Urinary bladder (tissue), 4 donors: ENCODE data around the gene ING5. TPM values are rescaled to one million over a fixed set of nuclear protein-coding genes. Genes with fewer than 3 reads are reported as not detected.

Source experiments
- DNase-seq: peaks from one replicate; pipeline ENCODE4 v3.0.0-alpha.2; 2015; ENCODE audit errors: extremely low spot score
- H3K27ac ChIP-seq: one replicate; pipeline ENCODE4 v1.5.1; 2013; ENCODE audit warnings: low read depth, mild to moderate bottlenecking, moderate library complexity
- H3K36me3 ChIP-seq: one replicate; pipeline ENCODE4 v1.6.1; 2013; ENCODE audit warnings: mild to moderate bottlenecking, moderate library complexity; ENCODE audit not compliant: insufficient read depth
- H3K4me1 ChIP-seq: one replicate; pipeline ENCODE4 v1.6.1; 2013; ENCODE audit warnings: mild to moderate bottlenecking, moderate library complexity; ENCODE audit not compliant: insufficient read depth
- H3K4me3 ChIP-seq: one replicate; pipeline ENCODE4 v1.5.1; 2013; ENCODE audit warnings: low read depth, low read length
- WGBS: extraction: QIAGEN DNeasy Blood & Tissue Kit; methylation state at CpG from one replicate; pipeline ENCODE4 v1.1.7; 2013; 5-methylcytosine and 5-hydroxymethylcytosine counted together
- polyA plus RNA-seq: library from polyadenylated mRNA; stranded (reverse); fragments of 200-250 nt; gene quantifications from one replicate; pipeline ENCODE4 v1.2.3, GENCODE V29; 2013
- total RNA-seq: library from RNA; depleted of rRNA; stranded (reverse); fragments of >200 nt; gene quantifications from one replicate; pipeline ENCODE4 v1.2.3, GENCODE V29; 2014
- donor health status: healthy with polysubstance abuse.
- donor health status: healthy.

Gene ING5
- total and polyA plus RNA-seq, 2 donors: 32.9 to 39.3 TPM

GRCh38 chr2:241666627-241667400 lies 35.0 kb upstream of the ING5 start:
- WGBS: 67% methylated on average over 42 of the region's 42 CpGs

GRCh38 chr2:241668354-241668753 lies 33.5 kb upstream of the ING5 start:
- no peak for DNase-seq
- Histone ChIP-seq H3K4me3 (no peak overlapping the region), H3K36me3 (peaks cover 8% of the 10 kb centered on the region), H3K4me1 (no peaks in the 10 kb centered on the region), H3K27ac (no peak overlapping the region)
- 96% methylated on average over 21 of the region's 21 CpGs for WGBS

More at GRCh38 chr2:241666627-241667400, 35.0 kb upstream of the ING5 start:
- H3K4me3 ChIP-seq: no peak overlapping the region
- H3K27ac ChIP-seq: no peak overlapping the region
- no peak for DNase-seq
- peaks cover 8% of the 10 kb centered on the region for H3K36me3 ChIP-seq
- no peaks in the 10 kb centered on the region for H3K4me1 ChIP-seq

GRCh38 chr2:241668839-241669238 lies 33.0 kb upstream of the ING5 start:
- Histone ChIP-seq H3K4me3 (no peak overlapping the region), H3K36me3 (peaks cover 8% of the 10 kb centered on the region), H3K4me1 (no peaks in the 10 kb centered on the region), H3K27ac (no peak overlapping the region)
- no peak for DNase-seq
- WGBS: 87% methylated on average over 12 of the region's 12 CpGs

- Histone ChIP-seq H3K4me1 (no peaks in the 10 kb centered on the region), H3K27ac (no peak overlapping the region), H3K36me3 (peaks cover 8% of the 10 kb centered on the region), H3K4me3 (no peak overlapping the region)
- WGBS: 89% methylated on average over 31 of the region's 31 CpGs
- DNase-seq: no peak
Measured at GRCh38 chr2:241670333-241671110, 31.3 kb upstream of the ING5 start.

GRCh38 chr2:241671457-241672240 lies 30.2 kb upstream of the ING5 start:
- H3K36me3 ChIP-seq: peaks cover 8% of the 10 kb centered on the region
- no peak for DNase-seq
- H3K4me1 ChIP-seq: no peaks in the 10 kb centered on the region
- H3K4me3 ChIP-seq: no peak overlapping the region
- WGBS: 90% methylated on average over 31 of the region's 31 CpGs
- H3K27ac ChIP-seq: no peak overlapping the region

- WGBS: 91% methylated on average over 42 of the region's 42 CpGs
- no peaks in the 10 kb centered on the region for H3K4me1 ChIP-seq
- no peak overlapping the region for H3K4me3 ChIP-seq
- no peak overlapping the region for H3K27ac ChIP-seq
- H3K36me3 ChIP-seq: peaks cover 8% of the 10 kb centered on the region
- no peak for DNase-seq
Measured at GRCh38 chr2:241672243-241673188, 29.3 kb upstream of the ING5 start.

GRCh38 chr2:241673189-241673663 lies 28.6 kb upstream of the ING5 start:
- no peak for DNase-seq
- no peak overlapping the region for H3K27ac ChIP-seq
- WGBS: 88% methylated on average over 18 of the region's 18 CpGs
- peaks cover 8% of the 10 kb centered on the region for H3K36me3 ChIP-seq
- H3K4me1 ChIP-seq: no peaks in the 10 kb centered on the region
- H3K4me3 ChIP-seq: no peak overlapping the region

GRCh38 chr2:241673797-241674725 lies 27.8 kb upstream of the ING5 start:
- peaks cover 8% of the 10 kb centered on the region for H3K36me3 ChIP-seq

GRCh38 chr2:241675885-241676284 lies 26.0 kb upstream of the ING5 start:
- Histone ChIP-seq H3K27ac (no peak overlapping the region), H3K4me1 (no peaks in the 10 kb centered on the region), H3K36me3 (peaks cover under 1% of the 10 kb centered on the region), H3K4me3 (no peak overlapping the region)
- DNase-seq: no peak
- WGBS: 87% methylated on average over 17 of the region's 17 CpGs

More at GRCh38 chr2:241673797-241674725, 27.8 kb upstream of the ING5 start:
- Histone ChIP-seq H3K4me3 (no peak overlapping the region), H3K4me1 (no peaks in the 10 kb centered on the region), H3K27ac (no peak overlapping the region)
- 82% methylated on average over 21 of the region's 21 CpGs for WGBS
- DNase-seq: no peak

- H3K4me3 ChIP-seq: no peak overlapping the region
- H3K36me3 ChIP-seq: no peaks in the 10 kb centered on the region
- no peaks in the 10 kb centered on the region for H3K4me1 ChIP-seq
- no peak overlapping the region for H3K27ac ChIP-seq
- 93% methylated on average over 17 of the region's 17 CpGs for WGBS
- no peak for DNase-seq
Measured at GRCh38 chr2:241676665-241677064, 25.2 kb upstream of the ING5 start.

GRCh38 chr2:241677392-241677791 lies 24.4 kb upstream of the ING5 start:
- no peaks in the 10 kb centered on the region for H3K4me1 ChIP-seq
- H3K27ac ChIP-seq: no peak overlapping the region
- H3K4me3 ChIP-seq: no peak overlapping the region
- 93% methylated on average over 24 of the region's 24 CpGs for WGBS
- DNase-seq: no peak
- no peaks in the 10 kb centered on the region for H3K36me3 ChIP-seq

GRCh38 chr2:241678307-241678706 lies 23.5 kb upstream of the ING5 start:
- H3K36me3 ChIP-seq: no peaks in the 10 kb centered on the region
- WGBS: 89% methylated on average over 18 of the region's 18 CpGs

More at GRCh38 chr2:241678307-241678706, 23.5 kb upstream of the ING5 start:
- DNase-seq: no peak
- H3K4me1 ChIP-seq: no peaks in the 10 kb centered on the region
- no peak overlapping the region for H3K4me3 ChIP-seq
- H3K27ac ChIP-seq: no peak overlapping the region
